Upper lobe of left lung (tissue), 6 donors: ENCODE results near the gene SEC24A. TPM values are rescaled to one million over a fixed set of nuclear protein-coding genes. Genes with fewer than 3 reads are reported as not detected.
"Not testable (repeated sequence)": the region's sequence is repeated elsewhere in the genome, so short reads cannot be mapped to it uniquely, and the experiment has no call there.

Experiments
- ATAC-seq, 2 donors: fragments of 200-7000 bp; cut with Tn5 transposase; one replicate each; pipeline ENCODE4 v1.9.1; 2022; ENCODE audit warnings: mild to moderate bottlenecking in 2 of 2, moderate library complexity in 2 of 2; ENCODE audit not compliant: low FRiP score in 2 of 2
- DNase-seq, 2 donors: peaks; one replicate each; pipeline ENCODE4 v3.0.0-alpha.2; 2019 to 2020
- H3K27ac ChIP-seq, 4 donors: fragments of 200-600 bp; sonication (generic); one replicate each; pipeline ENCODE4 v1.5.1; 2016 to 2019
- H3K27me3 ChIP-seq, 4 donors: fragments of 200-600 bp; sonication (generic); one replicate each; pipeline ENCODE4 v1.5.1; 2017 to 2019
- H3K36me3 ChIP-seq, 4 donors: fragments of 200-600 bp; sonication (generic); one replicate each; pipeline ENCODE4 v1.5.1; 2016 to 2019
- H3K4me1 ChIP-seq, 4 donors: fragments of 200-600 bp; sonication (generic); one replicate each; pipeline ENCODE4 v1.5.1; 2018 to 2019
- H3K4me3 ChIP-seq, 4 donors: fragments of 200-600 bp; sonication (generic); one replicate each; pipeline ENCODE4 v1.5.1; 2017 to 2019; ENCODE audit warnings: mild to moderate bottlenecking in 2 of 4, moderate library complexity in 1 of 4
- H3K9me3 ChIP-seq, 4 donors: fragments of 200-600 bp; sonication (generic); one replicate each; pipeline ENCODE4 v1.5.1; 2018 to 2019
- CTCF ChIP-seq, 6 experiments: fragments of 450-650 bp in 4 of 6; fragments of 200-600 bp in 2 of 6; sonication (generic) in 2 of 6; IDR thresholded peaks; one replicate each; pipeline ENCODE4 v1.5.1; 2016 to 2019; ENCODE audit warnings: antibody characterized with exemption in 6 of 6
- EP300 ChIP-seq, 4 donors: sonication (generic); formaldehyde crosslinking; IDR thresholded peaks; one replicate each; pipeline ENCODE4 v1.5.1; 2017; ENCODE audit warnings: antibody characterized with exemption in 4 of 4, control low read depth in 2 of 4
- POLR2A ChIP-seq, 4 donors: fragments of 450-650 bp; IDR thresholded peaks; one replicate each; pipeline ENCODE4 v1.5.1; 2016 to 2017; ENCODE audit warnings: antibody characterized with exemption in 4 of 4, mild to moderate bottlenecking in 2 of 4
- POLR2AphosphoS5 ChIP-seq, 2 donors: sonication (generic); formaldehyde crosslinking; IDR thresholded peaks; one replicate each; pipeline ENCODE4 v1.5.1; 2017; ENCODE audit warnings: antibody characterized with exemption in 2 of 2
- WGBS, 2 donors: methylation state at CpG; one replicate each; pipeline ENCODE4 v1.1.5; 2017 to 2018; 5-methylcytosine and 5-hydroxymethylcytosine counted together
- total RNA-seq, 6 donors: library from RNA; depleted of rRNA in 4 of 6; stranded (reverse); fragments of >200 nt in 4 of 6; gene quantifications; one replicate each; pipeline versions ENCODE4 v1.1.0 to v1.2.1, GENCODE V29; 2016 to 2021
- donor health status: DM: no; HTN: no; CAD: no; lungs with moderate emphysema.
- donor health status: DM: no; HTN: yes; CAD: no; lungs with severe emphysema.

The SEC24A gene
- total RNA-seq, 6 donors from 2014 or later: 3.8 to 23.4 (median 16.8) TPM

- TF ChIP-seq EP300 (IDR thresholded peaks at IDR 0.05) (no peak), CTCF (IDR thresholded peaks at IDR 0.05) (no peak), POLR2A (IDR thresholded peaks at IDR 0.05) (no peak), POLR2AphosphoS5 (IDR thresholded peaks at IDR 0.05) (no peak)
- H3K9me3 ChIP-seq: no peaks in the 10 kb centered on the region
- DNase-seq (peak in 1 of 2 donors; percentile 59), ATAC-seq (peak; percentile 47 to 63)
- peaks cover 23 to 30% (median 28%) of the 10 kb centered on the region in 4 donors for H3K4me1 ChIP-seq
- peak overlapping the region; percentile 80 to 93 (median 85) for H3K4me3 ChIP-seq
- H3K27me3 ChIP-seq: no peaks in the 10 kb centered on the region
- H3K36me3 ChIP-seq: no peaks in the 10 kb centered on the region
- 9 to 11% methylated on average over 12 to 15 of the region's 15 CpGs for WGBS, 2 donors
- peak overlapping the region; percentile 94 to 96 (median 95) for H3K27ac ChIP-seq
Observed at GRCh38 chr5:134647750-134648424, 698 bp upstream of the SEC24A start.

- peak overlapping the region; percentile 94 to 96 (median 95) for H3K27ac ChIP-seq
- H3K36me3 ChIP-seq: no peaks in the 10 kb centered on the region
- DNase-seq (peak; percentile 42 to 89), ATAC-seq (peak; percentile 43 to 54)
- H3K9me3 ChIP-seq: no peaks in the 10 kb centered on the region
- H3K4me3 ChIP-seq: peak overlapping the region; percentile 80 to 93 (median 85)
- WGBS, 2 donors: 0 to 1% methylated on average over 6 to 18 of the region's 18 CpGs
- H3K27me3 ChIP-seq: no peaks in the 10 kb centered on the region
- H3K4me1 ChIP-seq: peaks cover 23 to 38% (median 28%) of the 10 kb centered on the region in 4 donors
- TF ChIP-seq POLR2A (IDR thresholded peaks at IDR 0.05) (no peak), EP300 (IDR thresholded peaks at IDR 0.05) (no peak), CTCF (IDR thresholded peaks at IDR 0.05) (no peak), POLR2AphosphoS5 (IDR thresholded peaks at IDR 0.05) (no peak)
Observed at GRCh38 chr5:134649163-134649835, 714 bp downstream of the SEC24A start.

GRCh38 chr5:134650660-134651059, 2.1 kb downstream of the SEC24A start:
- H3K27ac ChIP-seq: peak overlapping the region in 2 of 4 donors; percentile 2 to 5
- DNase-seq, H3K4me3 ChIP-seq, H3K36me3 ChIP-seq, H3K27me3 ChIP-seq, H3K9me3 ChIP-seq, ATAC-seq: not testable (repeated sequence)
- H3K4me1 ChIP-seq: peaks cover 23 to 38% (median 28%) of the 10 kb centered on the region in 4 donors
- 70 to 79% methylated on average over 6 of the region's 6 CpGs for WGBS, 2 donors

- no peak overlapping the region for H3K27ac ChIP-seq
- no peak overlapping the region for H3K4me3 ChIP-seq
- H3K36me3 ChIP-seq: peaks cover 0 to 8% (median 2%) of the 10 kb centered on the region in 4 donors
- DNase-seq (no peak), ATAC-seq (no peak)
- no peaks in the 10 kb centered on the region for H3K27me3 ChIP-seq
- peaks cover 23 to 38% (median 28%) of the 10 kb centered on the region in 4 donors for H3K4me1 ChIP-seq
- WGBS, 2 donors: 91 to 95% methylated on average over 4 of the region's 4 CpGs
- TF ChIP-seq POLR2AphosphoS5 (IDR thresholded peaks at IDR 0.05): no peak
- TF ChIP-seq CTCF (IDR thresholded peaks at IDR 0.05): no peak
- no peaks in the 10 kb centered on the region for H3K9me3 ChIP-seq
Observed at GRCh38 chr5:134651531-134651930, 2.9 kb downstream of the SEC24A start.

GRCh38 chr5:134656690-134657089, 8.1 kb downstream of the SEC24A start:
- TF ChIP-seq EP300 (IDR thresholded peaks at IDR 0.05) (no peak), CTCF (IDR thresholded peaks at IDR 0.05) (no peak), POLR2AphosphoS5 (IDR thresholded peaks at IDR 0.05) (no peak), POLR2A (IDR thresholded peaks at IDR 0.05) (no peak)
- DNase-seq: no peak
- H3K4me3 ChIP-seq: no peak overlapping the region
- H3K4me1 ChIP-seq: peaks cover 0 to 8% (median under 1%) of the 10 kb centered on the region in 4 donors
- H3K9me3 ChIP-seq: no peaks in the 10 kb centered on the region
- peaks cover 0 to 18% (median 10%) of the 10 kb centered on the region in 4 donors for H3K36me3 ChIP-seq
- no peak for ATAC-seq
- WGBS, 2 donors: 87% methylated on average over 8 of the region's 8 CpGs
- no peaks in the 10 kb centered on the region for H3K27me3 ChIP-seq
- no peak overlapping the region for H3K27ac ChIP-seq
